H1 (cell line): ENCODE results near the gene SWI5. TPM values are rescaled to one million over a fixed set of nuclear protein-coding genes. Genes with fewer than 3 reads are reported as not detected.

Experiments
- CTCF ChIA-PET: fragments of 300-600 bp; sonication (Branson Sonifier 250); formaldehyde crosslinking; loops from one replicate; lab custom pipeline; 2021; ENCODE audit not compliant: partially characterized antibody; lab: Charles Lee
- POLR2A ChIA-PET: fragments of 300-600 bp; sonication (Branson Sonifier 250); formaldehyde crosslinking; loops from one replicate; lab custom pipeline; 2021; ENCODE audit warnings: inconsistent platforms; ENCODE audit not compliant: partially characterized antibody; lab: Charles Lee
- DNase-seq, 2 experiments: peaks; one replicate each; pipeline versions ENCODE4 v3.0.0 to v3.0.0-alpha.2; 2010 to 2022; ENCODE audit warnings: low spot score in 2 of 2, low read depth in 1 of 2, mixed read lengths in 1 of 2
- FAIRE-seq: peaks from 2 replicates; lab custom pipeline; 2011; peaks lifted over from hg19 to GRCh38; lab: Jason Lieb, UNC
- H2AFZ ChIP-seq: 2 replicates; pipeline ENCODE4 v1.8.1; 2012; ENCODE audit warnings: low read length, inconsistent platforms
- H2AK5ac ChIP-seq: 2 replicates; pipeline ENCODE4 v1.6.1; 2013; ENCODE audit warnings: low read depth, low read length
- H2BK120ac ChIP-seq: replicated peaks from 2 replicates; pipeline ENCODE3; 2013; ENCODE audit warnings: low read depth, low read length, inconsistent platforms
- H2BK12ac ChIP-seq: 2 replicates; pipeline ENCODE4 v1.6.1; 2013; ENCODE audit warnings: low read depth, low read length
- H2BK15ac ChIP-seq: 2 replicates; pipeline ENCODE4 v1.6.1; 2013; ENCODE audit warnings: low read length
- H2BK20ac ChIP-seq: 2 replicates; pipeline ENCODE4 v1.6.1; 2013; ENCODE audit warnings: low read length
- H2BK5ac ChIP-seq: 2 replicates; pipeline ENCODE4 v1.6.1; 2013; ENCODE audit warnings: low read depth, low read length
- H3K14ac ChIP-seq: 2 replicates; pipeline ENCODE4 v1.6.1; 2013; ENCODE audit warnings: inconsistent platforms; ENCODE audit not compliant: insufficient read length
- H3K18ac ChIP-seq: 2 replicates; pipeline ENCODE4 v1.6.1; 2013; ENCODE audit warnings: low read length; ENCODE audit errors: extremely low read depth
- H3K23ac ChIP-seq: 2 replicates; pipeline ENCODE4 v1.6.1; 2013; ENCODE audit warnings: inconsistent platforms; ENCODE audit not compliant: insufficient read length
- H3K23me2 ChIP-seq: 2 replicates; pipeline ENCODE4 v1.6.1; 2013; ENCODE audit warnings: low read depth, low read length
- H3K27ac ChIP-seq: 2 replicates; pipeline ENCODE4 v1.6.1; 2011; ENCODE audit warnings: low read depth, low read length, inconsistent platforms
- H3K27me3 ChIP-seq, 4 experiments: replicated peaks in 1 of 4; 1 replicate in 1 of 4; 2 replicates in 3 of 4; pipeline versions ENCODE4 v1.6.1 to v1.8.1; 2011 to 2013; ENCODE audit warnings: low read length in 3 of 4, mild to moderate bottlenecking in 3 of 4, inconsistent platforms in 2 of 4, mixed read lengths in 2 of 4, moderate library complexity in 1 of 4; ENCODE audit not compliant: control insufficient read depth in 3 of 4, insufficient read depth in 3 of 4; ENCODE audit errors: extremely low read depth in 1 of 4
- H3K36me3 ChIP-seq, 4 experiments: 2 replicates each; pipeline versions ENCODE4 v1.6.1 to v1.8.1; 2011 to 2013; ENCODE audit warnings: mild to moderate bottlenecking in 4 of 4, low read length in 3 of 4, moderate library complexity in 2 of 4, control low read depth in 1 of 4, inconsistent platforms in 1 of 4; ENCODE audit not compliant: insufficient read depth in 4 of 4, control insufficient read depth in 2 of 4
- H3K4ac ChIP-seq: replicated peaks from 2 replicates; pipeline ENCODE3; 2013; ENCODE audit warnings: low read length, low read depth, mixed read lengths, inconsistent platforms; ENCODE audit not compliant: insufficient read length
- H3K4me1 ChIP-seq, 4 experiments: replicated peaks in 1 of 4; 1 replicate in 1 of 4; 2 replicates in 3 of 4; pipeline versions ENCODE4 v1.6.1 to v1.8.1; 2011 to 2013; ENCODE audit warnings: low read length in 3 of 4, inconsistent platforms in 2 of 4, mixed read lengths in 1 of 4; ENCODE audit not compliant: insufficient read depth in 4 of 4, control insufficient read depth in 3 of 4
- H3K4me2 ChIP-seq, 2 experiments: 2 replicates each; pipeline versions ENCODE4 v1.6.1 to v1.8.1; 2011 to 2013; ENCODE audit warnings: low read depth in 2 of 2, low read length in 2 of 2, control low read depth in 1 of 2, inconsistent platforms in 1 of 2, mild to moderate bottlenecking in 1 of 2; ENCODE audit not compliant: insufficient read depth in 1 of 2
- H3K4me3 ChIP-seq, 4 experiments: fragments of 200-600, 300-600 bp in 1 of 4; sonication (generic), shearing (Covaris generic), sonication (Bioruptor Twin) in 1 of 4; 2 replicates each; pipeline versions ENCODE4 v1.5.1 to v1.8.1; 2011 to 2016; ENCODE audit warnings: low read length in 4 of 4, low read depth in 3 of 4, control low read depth in 2 of 4, inconsistent platforms in 2 of 4, mild to moderate bottlenecking in 2 of 4, mixed read lengths in 1 of 4, moderate library complexity in 1 of 4; ENCODE audit not compliant: insufficient read depth in 2 of 4; ENCODE audit errors: extremely low read depth in 1 of 4
- H3K56ac ChIP-seq: replicated peaks from 2 replicates; pipeline ENCODE3; 2013; ENCODE audit warnings: low read depth, mild to moderate bottlenecking, mixed read lengths, low read length, inconsistent platforms; ENCODE audit not compliant: insufficient read length
- H3K79me1 ChIP-seq: 2 replicates; pipeline ENCODE4 v1.6.1; 2013; ENCODE audit warnings: low read depth, low read length, control low read depth
- H3K79me2 ChIP-seq, 2 experiments: 2 replicates each; pipeline versions ENCODE4 v1.6.1 to v1.8.1; 2012 to 2013; ENCODE audit warnings: low read length in 2 of 2, mild to moderate bottlenecking in 2 of 2, inconsistent platforms in 1 of 2; ENCODE audit not compliant: insufficient read depth in 2 of 2, control insufficient read depth in 1 of 2
- H3K9ac ChIP-seq, 4 experiments: replicated peaks in 1 of 4; 1 replicate in 1 of 4; 2 replicates in 3 of 4; pipeline versions ENCODE4 v1.6.1 to v1.8.1; 2011 to 2013; ENCODE audit warnings: low read depth in 3 of 4, low read length in 3 of 4, control low read depth in 2 of 4, mild to moderate bottlenecking in 2 of 4, moderate library complexity in 2 of 4, inconsistent platforms in 1 of 4; ENCODE audit errors: extremely low read depth in 1 of 4
- H3K9me3 ChIP-seq, 2 experiments: 2 replicates each; pipeline versions ENCODE4 v1.6.1 to v1.8.1; 2012 to 2013; ENCODE audit warnings: mild to moderate bottlenecking in 2 of 2, moderate library complexity in 2 of 2, control low read depth in 1 of 2, inconsistent platforms in 1 of 2, low read depth in 1 of 2, low read length in 1 of 2, mixed read lengths in 1 of 2; ENCODE audit not compliant: insufficient read depth in 2 of 2
- H4K20me1 ChIP-seq, 2 experiments: replicated peaks in 1 of 2; 2 replicates each; pipeline versions ENCODE3 to v1.8.1; 2011 to 2013; ENCODE audit warnings: inconsistent platforms in 2 of 2, low read length in 2 of 2, mild to moderate bottlenecking in 1 of 2; ENCODE audit not compliant: insufficient read depth in 2 of 2, control insufficient read depth in 1 of 2
- H4K5ac ChIP-seq: 2 replicates; pipeline ENCODE4 v1.6.1; 2013; ENCODE audit warnings: low read length, low read depth, mixed read lengths, inconsistent platforms; ENCODE audit not compliant: insufficient read length
- H4K8ac ChIP-seq: 2 replicates; pipeline ENCODE4 v1.8.0; 2013; ENCODE audit warnings: mild to moderate bottlenecking, moderate library complexity, low read length, inconsistent platforms; ENCODE audit not compliant: insufficient read depth; ENCODE audit errors: extremely low read depth
- H4K91ac ChIP-seq: replicated peaks from 2 replicates; pipeline ENCODE3; 2013; ENCODE audit warnings: low read length, mixed read lengths, inconsistent platforms; ENCODE audit not compliant: insufficient read length
- MAX ChIP-seq: IDR thresholded peaks from 2 replicates; pipeline ENCODE4 v1.6.1; 2012; ENCODE audit warnings: inconsistent platforms
- RXRA ChIP-seq: IDR thresholded peaks from 2 replicates; pipeline ENCODE4 v1.6.1; 2011; ENCODE audit warnings: low read depth, mild to moderate bottlenecking, low read length, moderate library complexity; ENCODE audit not compliant: insufficient read depth
- SUZ12 ChIP-seq: fragments of 200-600 bp; sonication (generic); IDR thresholded peaks from 2 replicates; pipeline ENCODE4 v1.6.1; 2012; ENCODE audit warnings: mild to moderate bottlenecking, inconsistent platforms, low read length, moderate library complexity, mixed read lengths
- TAF1 ChIP-seq: IDR thresholded peaks from 2 replicates; pipeline ENCODE4 v1.6.1; 2011; ENCODE audit warnings: mild to moderate bottlenecking, low read depth, low read length
- WGBS, 2 experiments: shearing (Covaris generic) in 1 of 2; methylation state at CpG; one replicate each; pipeline versions ENCODE4 v1.1.6 to v1.1.7; 2013 to 2015; ENCODE audit warnings: low lambda C conversion rate in 2 of 2, mixed read lengths in 2 of 2, inconsistent platforms in 1 of 2, low coverage in 1 of 2, missing lambda C conversion rate in 1 of 2; ENCODE audit not compliant: insufficient replicate concordance in 2 of 2, insufficient coverage in 1 of 2, insufficient read length in 1 of 2; ENCODE audit errors: extremely low coverage in 1 of 2, missing lambda C conversion rate in 1 of 2; 5-methylcytosine and 5-hydroxymethylcytosine counted together
- polyA plus RNA-seq, 7 experiments: library from polyadenylated mRNA; depleted of rRNA in 3 of 7; stranded (reverse) in 5 of 7; unstranded in 2 of 7; fragments of >200 nt in 5 of 7; fragments of 200-250 nt in 2 of 7; gene quantifications; 1 replicate in 5 of 7; 2 replicates in 1 of 7; 4 replicates in 1 of 7; pipeline versions ENCODE4 v1.2.1 to v1.2.3, GENCODE V29; 2011 to 2013; ENCODE audit warnings: missing spikeins in 2 of 7, mixed read lengths in 2 of 7
- total RNA-seq: library from RNA; stranded (reverse); fragmentation: NEBNext Ultra II Directional; extraction: Animal tissue kit (Norgen Biotek cat#: 25700); gene quantifications from 2 replicates; pipeline ENCODE4 v1.2.1, GENCODE V29; 2021

The SWI5 gene
- total and polyA plus RNA-seq, 2 of the 8 experiments (the other 6 are each of a cell fraction or from before 2014, with no cell fraction given): 29.0 to 59.5 TPM

- Histone ChIP-seq H2BK20ac (no peak overlapping the region), H3K79me1 (peaks cover 8% of the 10 kb centered on the region), H2AK5ac (0 out of 2 replicates have a peak overlapping the region, but pooled peaks have one; percentile 24), H3K9ac (no peak overlapping the region), H3K4ac (no peak overlapping the region), H2AFZ (no peak overlapping the region), H3K36me3 (peaks cover 0 to 3% (median 0%) of the 10 kb centered on the region in 4 experiments; a peak in 2 of 8 replicates), H4K5ac (no peak overlapping the region), H2BK120ac (no peak overlapping the region), H3K27ac (no peak overlapping the region), H3K23ac (no peak overlapping the region), H3K14ac (no peak overlapping the region), H3K23me2 (peaks cover 11% of the 10 kb centered on the region), H2BK12ac (no peak overlapping the region), H3K4me2 (peak overlapping the region; percentile 56 to 84), H4K20me1 (peaks cover 10 to 20% of the 10 kb centered on the region in 2 experiments), H3K9me3 (no peaks in the 10 kb centered on the region), H2BK15ac (no peak overlapping the region), H3K27me3 (no peaks in the 10 kb centered on the region; a peak in 1 of 7 replicates), H4K91ac (no peak overlapping the region), H2BK5ac (no peak overlapping the region), H3K4me3 (peak overlapping the region in 2 of 4 experiments; percentile 2 to 83; a peak in 3 of 8 replicates), H3K79me2 (peaks cover 0 to 7% of the 10 kb centered on the region in 2 experiments; a peak in 1 of 4 replicates), H3K56ac (no peak overlapping the region), H4K8ac (no peak overlapping the region), H3K4me1 (peaks cover 0 to 7% (median 6%) of the 10 kb centered on the region in 4 experiments; a peak in 5 of 7 replicates), H3K18ac (no peak overlapping the region)
- no peak for TF ChIP-seq TAF1
- no peak for TF ChIP-seq SUZ12
- no peak for TF ChIP-seq RXRA
- TF ChIP-seq MAX: no peak
- POLR2A ChIA-PET: interaction anchor here (0.7 to 1.7 kb wide), 2 partner anchors 11 to 48 kb away, joined by 3 to 4 read pairs; no protein-coding TSS in a partner anchor
- DNase-seq: no peak
- FAIRE-seq: no peak
- CTCF ChIA-PET: interaction anchor here (1.9 kb wide), 1 partner anchor 160 kb away, joined by 5 read pairs; no protein-coding TSS in a partner anchor
- WGBS, 2 experiments: 87% methylated on average over 3 of the region's 3 CpGs; no CpG with 5 or more reads in 1 of the 2 experiments
These were observed 24.4 kb upstream of the SWI5 start for GRCh38 chr9:128251732-128252100.
